ENCODE results near the gene TACC2.

TACC2 gene

DNA sequence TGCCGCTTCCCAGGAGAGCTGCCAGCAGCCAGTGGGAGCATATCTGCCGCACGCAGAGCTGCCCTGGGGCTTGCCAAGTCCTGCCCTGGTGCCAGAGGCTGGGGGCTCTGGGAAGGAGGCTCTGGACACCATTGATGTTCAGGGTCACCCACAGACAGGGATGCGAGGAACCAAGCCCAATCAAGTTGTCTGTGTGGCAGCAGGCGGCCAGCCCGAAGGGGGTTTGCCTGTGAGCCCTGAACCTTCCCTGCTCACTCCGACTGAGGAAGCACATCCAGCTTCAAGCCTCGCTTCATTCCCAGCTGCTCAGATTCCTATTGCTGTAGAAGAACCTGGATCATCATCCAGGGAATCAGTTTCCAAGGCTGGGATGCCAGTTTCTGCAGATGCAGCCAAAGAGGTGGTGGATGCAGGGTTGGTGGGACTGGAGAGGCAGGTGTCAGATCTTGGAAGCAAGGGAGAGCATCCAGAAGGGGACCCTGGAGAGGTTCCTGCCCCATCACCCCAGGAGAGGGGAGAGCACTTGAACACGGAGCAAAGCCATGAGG lies 94.6 kb downstream of the TACC2 start:
- TF ChIP-seq, protein P1, sequence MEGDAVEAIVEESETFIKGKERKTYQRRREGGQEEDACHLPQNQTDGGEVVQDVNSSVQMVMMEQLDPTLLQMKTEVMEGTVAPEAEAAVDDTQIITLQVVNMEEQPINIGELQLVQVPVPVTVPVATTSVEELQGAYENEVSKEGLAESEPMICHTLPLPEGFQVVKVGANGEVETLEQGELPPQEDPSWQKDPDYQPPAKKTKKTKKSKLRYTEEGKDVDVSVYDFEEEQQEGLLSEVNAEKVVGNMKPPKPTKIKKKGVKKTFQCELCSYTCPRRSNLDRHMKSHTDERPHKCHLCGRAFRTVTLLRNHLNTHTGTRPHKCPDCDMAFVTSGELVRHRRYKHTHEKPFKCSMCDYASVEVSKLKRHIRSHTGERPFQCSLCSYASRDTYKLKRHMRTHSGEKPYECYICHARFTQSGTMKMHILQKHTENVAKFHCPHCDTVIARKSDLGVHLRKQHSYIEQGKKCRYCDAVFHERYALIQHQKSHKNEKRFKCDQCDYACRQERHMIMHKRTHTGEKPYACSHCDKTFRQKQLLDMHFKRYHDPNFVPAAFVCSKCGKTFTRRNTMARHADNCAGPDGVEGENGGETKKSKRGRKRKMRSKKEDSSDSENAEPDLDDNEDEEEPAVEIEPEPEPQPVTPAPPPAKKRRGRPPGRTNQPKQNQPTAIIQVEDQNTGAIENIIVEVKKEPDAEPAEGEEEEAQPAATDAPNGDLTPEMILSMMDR (conservative IDR thresholded peaks at IDR 0.05): no peak
- H3K27ac ChIP-seq: no peak overlapping the region

DNA sequence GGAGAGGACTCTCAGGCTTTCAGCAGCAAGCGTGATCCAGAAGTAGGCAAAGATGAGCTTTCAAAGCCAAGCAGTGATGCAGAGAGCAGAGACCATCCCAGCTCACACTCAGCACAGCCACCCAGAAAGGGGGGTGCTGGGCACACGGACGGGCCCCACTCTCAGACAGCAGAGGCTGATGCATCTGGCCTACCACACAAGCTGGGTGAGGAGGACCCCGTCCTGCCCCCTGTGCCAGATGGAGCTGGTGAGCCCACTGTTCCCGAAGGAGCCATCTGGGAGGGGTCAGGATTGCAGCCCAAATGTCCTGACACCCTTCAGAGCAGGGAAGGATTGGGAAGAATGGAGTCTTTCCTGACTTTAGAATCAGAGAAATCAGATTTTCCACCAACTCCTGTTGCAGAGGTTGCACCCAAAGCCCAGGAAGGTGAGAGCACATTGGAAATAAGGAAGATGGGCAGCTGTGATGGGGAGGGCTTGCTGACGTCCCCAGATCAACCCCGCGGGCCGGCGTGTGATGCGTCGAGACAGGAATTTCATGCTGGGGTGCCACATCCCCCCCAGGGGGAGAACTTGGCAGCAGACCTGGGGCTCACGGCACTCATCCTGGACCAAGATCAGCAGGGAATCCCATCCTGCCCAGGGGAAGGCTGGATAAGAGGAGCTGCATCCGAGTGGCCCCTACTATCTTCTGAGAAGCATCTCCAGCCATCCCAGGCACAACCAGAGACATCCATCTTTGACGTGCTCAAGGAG lies 95.5 kb downstream of the TACC2 start:
- TF ChIP-seq, protein P1 (conservative IDR thresholded peaks at IDR 0.05): no peak
- H3K27ac ChIP-seq: no peak overlapping the region

DNA sequence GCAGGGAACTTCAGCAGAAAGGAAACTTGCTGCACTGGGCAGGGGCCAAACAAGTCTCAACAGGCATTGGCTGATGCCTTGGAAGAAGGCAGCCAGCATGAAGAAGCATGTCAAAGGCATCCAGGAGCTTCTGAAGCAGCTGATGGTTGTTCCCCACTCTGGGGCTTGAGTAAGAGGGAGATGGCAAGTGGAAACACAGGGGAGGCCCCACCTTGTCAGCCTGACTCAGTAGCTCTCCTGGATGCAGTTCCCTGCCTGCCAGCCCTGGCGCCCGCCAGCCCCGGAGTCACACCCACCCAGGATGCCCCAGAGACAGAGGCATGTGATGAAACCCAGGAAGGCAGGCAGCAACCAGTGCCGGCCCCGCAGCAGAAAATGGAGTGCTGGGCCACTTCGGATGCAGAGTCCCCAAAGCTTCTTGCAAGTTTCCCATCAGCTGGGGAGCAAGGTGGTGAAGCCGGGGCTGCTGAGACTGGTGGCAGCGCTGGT lies 96.5 kb downstream of the TACC2 start:
- TF ChIP-seq, protein P1 (conservative IDR thresholded peaks at IDR 0.05): no peak
- H3K27ac ChIP-seq: no peak overlapping the region

DNA sequence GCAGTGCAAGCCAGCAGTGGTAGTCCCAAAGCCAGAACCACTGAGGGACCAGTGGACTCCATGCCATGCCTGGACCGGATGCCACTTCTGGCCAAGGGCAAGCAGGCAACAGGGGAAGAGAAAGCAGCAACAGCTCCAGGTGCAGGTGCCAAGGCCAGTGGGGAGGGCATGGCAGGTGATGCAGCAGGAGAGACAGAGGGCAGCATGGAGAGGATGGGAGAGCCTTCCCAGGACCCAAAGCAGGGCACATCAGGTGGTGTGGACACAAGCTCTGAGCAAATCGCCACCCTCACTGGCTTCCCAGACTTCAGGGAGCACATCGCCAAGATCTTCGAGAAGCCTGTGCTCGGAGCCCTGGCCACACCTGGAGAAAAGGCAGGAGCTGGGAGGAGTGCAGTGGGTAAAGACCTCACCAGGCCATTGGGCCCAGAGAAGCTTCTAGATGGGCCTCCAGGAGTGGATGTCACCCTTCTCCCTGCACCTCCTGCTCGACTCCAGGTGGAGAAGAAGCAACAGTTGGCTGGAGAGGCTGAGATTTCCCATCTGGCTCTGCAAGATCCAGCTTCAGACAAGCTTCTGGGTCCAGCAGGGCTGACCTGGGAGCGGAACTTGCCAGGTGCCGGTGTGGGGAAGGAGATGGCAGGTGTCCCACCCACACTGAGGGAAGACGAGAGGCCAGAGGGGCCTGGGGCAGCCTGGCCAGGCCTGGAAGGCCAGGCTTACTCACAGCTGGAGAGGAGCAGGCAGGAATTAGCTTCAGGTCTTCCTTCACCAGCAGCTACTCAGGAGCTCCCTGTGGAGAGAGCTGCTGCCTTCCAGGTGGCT lies 97.7 kb downstream of the TACC2 start:
- TF ChIP-seq, protein P1 (conservative IDR thresholded peaks at IDR 0.05): no peak
- H3K27ac ChIP-seq: no peak overlapping the region

DNA sequence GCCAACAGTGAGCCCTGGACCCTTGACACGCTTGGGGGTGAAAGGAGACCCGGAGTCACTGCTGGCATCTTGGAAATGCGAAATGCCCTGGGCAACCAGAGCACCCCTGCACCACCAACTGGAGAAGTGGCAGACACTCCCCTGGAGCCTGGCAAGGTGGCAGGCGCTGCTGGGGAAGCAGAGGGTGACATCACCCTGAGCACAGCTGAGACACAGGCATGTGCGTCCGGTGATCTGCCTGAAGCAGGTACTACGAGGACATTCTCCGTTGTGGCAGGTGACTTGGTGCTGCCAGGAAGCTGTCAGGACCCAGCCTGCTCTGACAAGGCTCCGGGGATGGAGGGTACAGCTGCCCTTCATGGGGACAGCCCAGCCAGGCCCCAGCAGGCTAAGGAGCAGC lies 98.5 kb downstream of the TACC2 start:
- no peak overlapping the region for H3K27ac ChIP-seq

DNA sequence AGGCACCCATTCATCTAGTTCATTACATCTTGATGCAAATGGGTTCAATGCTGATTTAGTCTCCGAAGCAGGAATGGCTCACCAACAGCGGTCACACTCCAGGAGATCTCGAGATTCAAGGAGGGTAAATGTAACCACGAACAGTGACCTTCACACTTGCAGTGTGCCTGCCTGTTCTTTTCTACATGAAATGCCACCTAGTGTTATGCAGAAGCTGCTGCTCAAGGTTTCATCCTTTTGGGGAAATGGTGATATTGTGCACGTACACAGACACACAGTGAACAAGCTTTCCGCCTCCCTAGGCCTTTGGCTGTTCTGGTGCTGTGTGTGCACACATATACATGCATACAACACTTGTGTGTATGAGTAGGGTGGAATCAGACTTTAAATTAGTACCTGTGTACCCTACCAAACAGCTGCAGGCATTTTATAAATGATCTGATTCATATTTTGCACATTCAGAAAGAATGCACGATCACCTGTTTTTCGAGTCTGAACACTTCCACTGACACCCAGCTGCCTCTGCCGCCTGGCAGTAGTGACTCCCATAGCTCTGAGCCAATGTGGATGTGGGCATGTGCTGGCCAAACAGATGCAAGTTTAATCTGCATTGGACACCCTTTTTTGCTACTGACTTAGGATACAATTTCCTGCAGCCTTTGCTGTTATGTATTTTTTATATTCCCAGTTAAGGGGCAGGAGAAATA lies 100.5 kb downstream of the TACC2 start:
- TF ChIP-seq, protein P1 (conservative IDR thresholded peaks at IDR 0.05): peak; percentile 27; the same call in 1 of the 2 replicates
- H3K27ac ChIP-seq: no peak overlapping the region

More for the DNA sequence above, 98.5 kb downstream of the TACC2 start:
- TF ChIP-seq, protein P1 (conservative IDR thresholded peaks at IDR 0.05): no peak
